GM23248 (cell line): ENCODE measurements around the gene RICTOR.

Experiments
- EZH2 ChIP-seq: fragments of 200-600 bp; sonication (generic); IDR thresholded peaks from 2 replicates; pipeline ENCODE4 v1.6.1; 2018; ENCODE audit warnings: antibody characterized with exemption, mild to moderate bottlenecking; ENCODE audit not compliant: insufficient read depth, poor library complexity, severe bottlenecking
- EZH2phosphoT487 ChIP-seq: fragments of 200-600 bp; sonication (generic); IDR thresholded peaks from 2 replicates; pipeline ENCODE4 v1.6.1; 2018; ENCODE audit warnings: antibody characterized with exemption, moderate library complexity, mild to moderate bottlenecking, low read depth; ENCODE audit not compliant: insufficient read depth

DNA sequence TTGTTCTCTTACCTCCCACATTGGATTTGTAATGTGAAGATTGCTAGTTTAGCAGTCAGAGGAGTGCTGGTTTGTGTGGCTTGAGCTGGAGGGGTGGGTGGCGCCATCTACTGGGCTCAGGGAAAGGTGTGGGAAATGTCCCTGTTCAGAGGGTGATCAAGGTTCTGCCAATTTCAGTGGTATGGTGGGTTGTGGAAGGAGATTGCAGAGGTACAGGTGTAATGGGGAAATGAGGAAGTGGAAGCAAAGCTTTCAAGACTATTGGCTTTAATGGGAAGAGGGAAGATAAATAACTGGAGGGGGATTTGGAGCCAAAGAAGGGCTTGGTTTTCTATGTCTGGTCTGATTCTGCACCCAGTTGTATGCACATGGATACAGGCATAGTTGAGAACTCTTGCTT, 152.0 kb downstream of the RICTOR start:
- no peak for TF ChIP-seq EZH2
- no peak for TF ChIP-seq EZH2phosphoT487
